Progenitor cell of endocrine pancreas (in vitro differentiated cells): ENCODE data around the gene SETDB2. TPM values are rescaled to one million over a fixed set of nuclear protein-coding genes. Genes with fewer than 3 reads are reported as not detected.

Experiments used
- DNase-seq: peaks from one replicate; pipeline ENCODE4 v3.0.0; 2021; ENCODE audit warnings: low spot score; ENCODE audit not compliant: unreplicated experiment
- H3K27ac Mint-ChIP-seq: 2 replicates; pipeline ENCODE4 v1.8.0; 2021; ENCODE audit warnings: mild to moderate bottlenecking, moderate library complexity, mixed read lengths
- H3K27me3 Mint-ChIP-seq: 2 replicates; pipeline ENCODE4 v1.8.0; 2021; ENCODE audit warnings: mixed read lengths
- H3K36me3 Mint-ChIP-seq: 2 replicates; pipeline ENCODE4 v1.8.0; 2022; ENCODE audit warnings: mixed read lengths; ENCODE audit not compliant: insufficient read depth
- H3K4me1 Mint-ChIP-seq: 2 replicates; pipeline ENCODE4 v1.8.0; 2021; ENCODE audit warnings: low read depth, mixed read lengths
- H3K4me3 Mint-ChIP-seq: 2 replicates; pipeline ENCODE4 v1.8.0; 2021; ENCODE audit warnings: low read depth, mild to moderate bottlenecking, moderate library complexity, mixed read lengths
- H3K9me3 Mint-ChIP-seq: 2 replicates; pipeline ENCODE4 v1.8.0; 2021; ENCODE audit warnings: low read depth, mixed read lengths
- total RNA-seq: library from RNA; stranded (reverse); gene quantifications from 2 replicates; pipeline ENCODE4 v1.2.1, GENCODE V29; 2021
- TF ChIP-seq, protein P1 (sequence below): fragments of 200-600 bp; sonication (generic); IDR thresholded peaks from one replicate; pipeline ENCODE4 v1.5.0; 2021; ENCODE audit warnings: antibody characterized with exemption, mild to moderate bottlenecking; ENCODE audit not compliant: unreplicated experiment

SETDB2 gene
- total RNA-seq, 1 donor from 2014 or later, result 11.5 TPM

- DNase-seq, result no peak
- Mint-ChIP-seq H3K36me3 (peaks cover 9% of the 10 kb centered on the region), H3K9me3 (no peaks in the 10 kb centered on the region), H3K4me3 (no peak overlapping the region), H3K4me1 (no peaks in the 10 kb centered on the region), H3K27me3 (no peaks in the 10 kb centered on the region), H3K27ac (no peak overlapping the region)
- TF ChIP-seq, protein P1, sequence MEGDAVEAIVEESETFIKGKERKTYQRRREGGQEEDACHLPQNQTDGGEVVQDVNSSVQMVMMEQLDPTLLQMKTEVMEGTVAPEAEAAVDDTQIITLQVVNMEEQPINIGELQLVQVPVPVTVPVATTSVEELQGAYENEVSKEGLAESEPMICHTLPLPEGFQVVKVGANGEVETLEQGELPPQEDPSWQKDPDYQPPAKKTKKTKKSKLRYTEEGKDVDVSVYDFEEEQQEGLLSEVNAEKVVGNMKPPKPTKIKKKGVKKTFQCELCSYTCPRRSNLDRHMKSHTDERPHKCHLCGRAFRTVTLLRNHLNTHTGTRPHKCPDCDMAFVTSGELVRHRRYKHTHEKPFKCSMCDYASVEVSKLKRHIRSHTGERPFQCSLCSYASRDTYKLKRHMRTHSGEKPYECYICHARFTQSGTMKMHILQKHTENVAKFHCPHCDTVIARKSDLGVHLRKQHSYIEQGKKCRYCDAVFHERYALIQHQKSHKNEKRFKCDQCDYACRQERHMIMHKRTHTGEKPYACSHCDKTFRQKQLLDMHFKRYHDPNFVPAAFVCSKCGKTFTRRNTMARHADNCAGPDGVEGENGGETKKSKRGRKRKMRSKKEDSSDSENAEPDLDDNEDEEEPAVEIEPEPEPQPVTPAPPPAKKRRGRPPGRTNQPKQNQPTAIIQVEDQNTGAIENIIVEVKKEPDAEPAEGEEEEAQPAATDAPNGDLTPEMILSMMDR, result no peak
Observed at GRCh38 chr13:49429121-49429520, 15.0 kb upstream of the SETDB2 start.

- Mint-ChIP-seq H3K4me3 (no peak overlapping the region), H3K9me3 (no peaks in the 10 kb centered on the region), H3K27ac (no peak overlapping the region), H3K36me3 (peaks cover 4% of the 10 kb centered on the region), H3K27me3 (no peaks in the 10 kb centered on the region), H3K4me1 (no peaks in the 10 kb centered on the region)
- no peak for DNase-seq
- TF ChIP-seq, protein P1, result no peak
Observed at GRCh38 chr13:49435992-49436391, 8.1 kb upstream of the SETDB2 start.

- Mint-ChIP-seq H3K4me1 (no peaks in the 10 kb centered on the region), H3K9me3 (no peaks in the 10 kb centered on the region), H3K36me3 (peaks cover 4% of the 10 kb centered on the region), H3K27ac (no peak overlapping the region), H3K27me3 (no peaks in the 10 kb centered on the region), H3K4me3 (no peak overlapping the region)
- TF ChIP-seq, protein P1, result no peak
- DNase-seq, result no peak
Observed at GRCh38 chr13:49436890-49437289, 7.2 kb upstream of the SETDB2 start.

- Mint-ChIP-seq H3K4me3 (no peak overlapping the region), H3K27me3 (no peaks in the 10 kb centered on the region), H3K4me1 (no peaks in the 10 kb centered on the region), H3K27ac (no peak overlapping the region), H3K9me3 (no peaks in the 10 kb centered on the region), H3K36me3 (peaks cover 4% of the 10 kb centered on the region)
- DNase-seq, result no peak
- TF ChIP-seq, protein P1, result no peak
Observed at GRCh38 chr13:49437705-49438104, 6.4 kb upstream of the SETDB2 start.

GRCh38 chr13:49439609-49440008 lies 4.5 kb upstream of the SETDB2 start:
- H3K27me3 Mint-ChIP-seq, result no peaks in the 10 kb centered on the region
- no peak overlapping the region for H3K27ac Mint-ChIP-seq
- H3K4me1 Mint-ChIP-seq, result peaks cover 5% of the 10 kb centered on the region
- H3K9me3 Mint-ChIP-seq, result no peaks in the 10 kb centered on the region
- DNase-seq, result no peak
- H3K36me3 Mint-ChIP-seq, result no peaks in the 10 kb centered on the region
- TF ChIP-seq, protein P1, result no peak
- H3K4me3 Mint-ChIP-seq, result no peak overlapping the region
